ENCODE data around the gene DAGLB.
"Not testable (repeated sequence)": the region's sequence is repeated elsewhere in the genome, so short reads cannot be mapped to it uniquely, and the experiment has no call there.

The DAGLB gene

DNA sequence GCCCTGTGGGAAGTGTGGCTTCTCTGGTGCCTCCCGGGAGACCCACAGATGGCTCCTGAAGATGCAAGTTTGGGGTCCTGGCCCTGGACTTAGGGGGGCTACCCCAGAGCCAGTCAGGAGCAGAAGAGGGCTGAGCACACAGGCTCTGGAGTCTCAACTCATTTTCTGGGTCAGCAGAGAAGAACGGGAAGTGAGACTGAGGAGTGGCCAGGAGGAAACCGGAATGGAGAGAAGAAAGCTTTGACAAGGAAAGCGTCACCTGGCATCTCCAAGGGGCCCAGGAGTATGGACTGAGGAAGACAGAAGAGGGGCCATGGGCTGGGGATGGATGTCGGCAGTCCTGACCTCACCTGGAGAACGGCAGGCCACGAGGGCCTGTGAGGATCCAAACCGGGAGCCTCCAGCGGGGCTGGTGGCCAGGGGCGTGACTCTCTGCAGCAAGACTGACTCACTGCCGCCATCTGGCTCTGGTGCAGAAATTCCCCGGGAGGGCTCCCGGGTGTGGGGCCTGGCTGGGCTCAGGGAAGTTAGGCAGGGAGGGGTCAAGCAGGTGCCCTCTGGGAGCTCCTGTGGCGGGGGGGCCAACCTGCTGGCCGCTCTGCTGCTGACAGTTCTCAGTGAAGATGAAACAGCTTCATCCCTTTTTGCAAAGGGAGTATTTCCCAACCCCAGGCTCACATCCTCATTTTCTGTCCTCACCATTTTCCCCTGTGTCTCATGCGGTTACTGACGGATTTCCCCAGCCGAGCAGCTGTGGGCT is 23.6 kb downstream of the DAGLB start:
- DNase-seq = no peak

DNA sequence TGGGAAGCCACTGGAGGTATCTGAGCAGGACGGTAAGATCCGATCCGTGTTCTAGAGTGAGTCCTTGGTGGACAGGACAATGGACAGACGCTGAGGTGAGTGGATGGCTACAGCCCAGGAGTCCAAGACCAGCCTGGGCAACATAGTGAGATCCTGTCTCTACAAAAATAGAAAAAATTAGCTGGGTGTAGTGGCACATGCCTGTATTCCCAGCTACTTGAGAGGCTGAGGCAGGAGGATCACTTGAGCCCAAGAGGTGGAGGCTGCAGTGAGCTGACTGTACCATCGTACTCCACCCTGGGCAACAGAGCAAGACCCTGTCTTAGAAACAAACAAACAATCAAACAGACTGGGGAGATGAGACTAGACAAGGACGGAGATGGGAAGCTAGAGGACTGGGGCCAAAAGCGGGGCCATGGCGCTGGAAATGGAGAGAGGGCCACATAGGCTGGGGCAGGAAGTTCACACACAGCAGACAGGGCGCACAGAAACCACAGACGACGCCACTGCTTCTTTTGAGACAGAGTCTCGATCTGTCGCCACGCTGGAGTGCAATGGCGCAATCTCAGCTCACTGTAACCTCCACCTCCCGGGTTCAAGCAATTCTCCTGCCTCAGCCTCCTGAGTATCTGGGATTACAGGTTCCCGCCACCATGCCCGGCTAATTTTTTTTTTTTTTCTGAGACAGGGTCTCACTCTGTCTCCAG is 24.7 kb downstream of the DAGLB start:
- no peak for DNase-seq

DNA sequence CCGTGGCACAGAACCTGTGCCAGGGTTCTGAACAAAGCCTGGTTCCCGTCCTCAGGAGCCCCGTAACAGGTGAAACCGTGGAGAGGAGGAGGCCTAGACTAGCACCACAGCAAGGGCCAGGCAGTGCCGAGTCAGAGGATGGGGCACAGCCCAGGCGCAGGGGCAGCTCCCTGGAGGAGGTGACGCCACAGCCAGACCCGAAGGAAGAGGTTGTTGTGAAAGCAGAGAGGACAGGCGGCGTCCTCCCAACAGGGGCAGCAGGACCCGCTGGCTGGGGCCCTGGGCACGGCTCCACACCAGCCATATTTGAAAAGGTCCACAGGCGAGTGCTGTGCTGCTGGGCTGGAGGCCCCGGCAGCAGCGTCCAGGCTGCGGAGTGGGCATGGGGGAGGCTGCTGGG is 25.7 kb downstream of the DAGLB start:
- DNase-seq = no peak

GRCh38 chr7:6420680-6421079 is 27.1 kb downstream of the DAGLB start:
- no peak for DNase-seq

DNA sequence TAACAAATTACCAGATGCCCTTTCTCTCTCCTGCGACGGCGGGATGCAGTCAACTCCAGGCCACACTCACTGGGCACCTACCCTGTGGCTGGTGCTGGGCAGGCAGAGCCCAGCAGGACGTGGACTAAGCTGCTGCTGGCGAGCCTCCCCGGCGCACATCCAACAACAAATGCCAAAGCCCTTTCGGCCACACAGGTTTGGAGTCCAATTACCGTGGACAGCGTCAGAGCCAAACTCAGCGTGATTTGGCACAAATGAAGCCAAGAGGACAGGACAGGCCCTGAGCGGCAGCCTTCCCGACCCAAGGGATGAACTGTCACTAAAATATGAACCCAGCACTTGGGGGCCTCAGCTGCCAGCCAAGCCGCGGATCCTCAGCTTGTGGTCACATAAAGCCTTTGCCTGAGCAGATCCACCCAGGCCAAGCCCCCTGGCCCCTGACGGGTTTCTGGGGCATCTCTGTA is 28.4 kb downstream of the DAGLB start:
- no peak for DNase-seq

GRCh38 chr7:6417408-6417807 is 30.3 kb downstream of the DAGLB start:
- no peak for DNase-seq

GRCh38 chr7:6416516-6417145 is 31.1 kb downstream of the DAGLB start:
- no peak for DNase-seq

DNA sequence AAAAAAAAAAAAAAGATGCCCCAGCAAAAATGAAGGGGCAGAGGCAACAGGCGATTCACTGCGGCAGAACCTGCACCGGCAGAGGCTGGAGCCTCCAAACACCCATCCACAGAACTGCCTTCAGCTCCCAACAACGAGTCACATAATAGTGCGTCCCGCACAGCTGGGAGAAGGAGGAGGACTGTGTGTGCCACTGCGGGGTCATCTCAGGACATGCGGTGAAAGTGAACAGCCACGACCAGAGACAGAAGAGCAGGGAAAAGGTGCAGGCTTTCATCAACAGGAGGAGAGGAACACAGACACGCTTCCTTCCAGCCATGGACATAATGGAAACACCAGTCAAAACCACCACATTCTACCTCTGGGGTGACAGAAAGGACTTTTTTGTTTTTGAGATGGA is 34.1 kb downstream of the DAGLB start:
- no peak for DNase-seq

GRCh38 chr7:6409944-6410693 is 37.6 kb downstream of the DAGLB start:
- DNase-seq = no peak

GRCh38 chr7:6409091-6409490 is 38.7 kb downstream of the DAGLB start:
- no peak for DNase-seq

- DNase-seq = no peak
Observed at GRCh38 chr7:6407434-6407833, 40.3 kb downstream of the DAGLB start.

DNA sequence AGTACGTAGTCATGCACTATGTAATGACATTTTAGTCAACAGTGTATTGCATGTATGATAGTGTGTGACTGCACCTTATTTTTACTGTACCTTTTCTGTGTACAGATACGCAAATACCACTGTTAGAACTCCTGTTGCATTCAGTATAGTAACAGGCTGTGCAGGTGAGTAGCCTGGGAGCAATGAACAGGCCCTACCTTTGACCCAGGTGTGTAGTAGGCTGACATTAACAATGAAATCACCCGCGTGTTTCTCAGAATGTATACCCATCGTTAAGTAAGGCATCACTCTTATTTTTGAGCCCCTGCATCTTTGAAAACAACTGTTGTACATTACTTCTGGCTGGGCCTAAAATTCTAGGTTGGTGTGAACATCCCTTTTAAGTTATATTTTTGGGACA is 41.6 kb downstream of the DAGLB start:
- no peak for DNase-seq

- DNase-seq = no peak
Observed at GRCh38 chr7:6403907-6404306, 43.8 kb downstream of the DAGLB start.

GRCh38 chr7:6402741-6403140 is 45.0 kb downstream of the DAGLB start:
- no peak for DNase-seq

GRCh38 chr7:6402041-6402440 is 45.7 kb downstream of the DAGLB start:
- DNase-seq = no peak

- no peak for DNase-seq
Observed at GRCh38 chr7:6401536-6401935, 46.2 kb downstream of the DAGLB start.

GRCh38 chr7:6400243-6401105 is 47.3 kb downstream of the DAGLB start:
- DNase-seq = not testable (repeated sequence)

GRCh38 chr7:6399351-6399750 is 48.4 kb downstream of the DAGLB start:
- no peak for DNase-seq

DNA sequence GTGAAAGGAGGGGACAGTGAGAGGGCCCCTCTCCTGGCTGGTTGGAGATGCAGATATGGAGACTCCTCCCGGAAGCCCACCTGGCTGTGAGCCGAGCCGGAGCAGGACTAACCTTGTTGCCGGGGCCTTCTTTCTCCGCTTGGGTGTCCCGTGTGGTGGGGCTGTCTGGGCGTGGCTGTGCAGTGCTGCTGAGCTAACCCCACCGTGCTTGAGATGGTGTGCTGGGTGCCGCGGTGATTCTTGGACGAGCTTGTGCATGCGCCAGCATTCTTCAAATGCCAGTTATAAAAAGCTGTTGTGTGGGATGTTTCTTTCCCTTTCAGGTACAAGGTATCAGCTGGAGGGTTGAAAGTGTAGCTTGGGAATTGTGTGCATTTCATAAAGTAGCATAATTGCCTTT is 48.8 kb downstream of the DAGLB start:
- no peak for DNase-seq

DNA sequence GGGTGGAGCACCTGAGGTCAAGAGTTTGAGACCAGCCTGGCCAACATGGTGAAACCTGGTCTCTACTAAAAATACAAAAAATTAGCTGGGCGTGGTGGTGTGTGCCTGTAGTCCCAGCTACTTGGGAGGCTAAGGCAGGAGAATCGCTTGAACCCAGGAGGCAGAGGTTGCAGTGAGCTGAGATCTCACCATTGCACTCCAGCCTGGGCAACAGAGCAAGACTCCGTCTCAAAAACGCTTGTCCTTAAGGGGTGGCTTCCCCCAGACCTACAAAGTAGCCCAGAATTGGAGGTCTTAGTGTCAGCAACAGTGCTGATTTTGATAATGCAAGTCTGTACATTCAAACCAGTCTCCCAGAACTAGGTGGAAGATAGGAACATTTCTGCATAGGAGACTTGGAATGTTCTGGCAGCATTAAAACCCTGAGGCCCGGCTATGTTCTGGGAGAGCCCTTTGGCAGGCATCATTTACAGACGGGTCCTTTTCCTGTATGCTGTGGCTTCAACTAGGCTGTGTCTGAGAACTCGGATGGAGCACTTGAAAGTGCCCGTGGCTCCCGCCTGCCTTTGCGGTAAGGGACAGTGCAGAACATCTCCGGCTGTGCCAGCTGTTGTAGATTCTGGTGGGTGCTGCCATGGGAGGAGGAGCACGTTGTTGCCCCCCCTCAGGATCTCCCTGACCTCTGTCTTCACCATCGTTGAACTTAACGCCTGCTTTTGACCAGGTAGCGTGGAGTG is 49.8 kb downstream of the DAGLB start:
- not testable (repeated sequence) for DNase-seq

GRCh38 chr7:6395898-6396595 is 51.7 kb downstream of the DAGLB start:
- no peak for DNase-seq

All from AML-193 (cell line).